DMS 273 (cell line): ENCODE data around the gene KCTD19.

Experiments used
- DNase-seq: peaks from one replicate; lab custom pipeline; 2025; ENCODE audit not compliant: unreplicated experiment; lab: John Stamatoyannopoulos, UW

Gene KCTD19

GRCh38 chr16:67244387-67245185 lies 82.0 kb downstream of the KCTD19 start:
- DNase-seq, result no peak

- no peak for DNase-seq
These were observed 83.1 kb downstream of the KCTD19 start for GRCh38 chr16:67243481-67243880.

- no peak for DNase-seq
These were observed 84.3 kb downstream of the KCTD19 start for GRCh38 chr16:67242138-67242730.

GRCh38 chr16:67241008-67241900 lies 85.3 kb downstream of the KCTD19 start:
- DNase-seq, result no peak

GRCh38 chr16:67240506-67240905 lies 86.0 kb downstream of the KCTD19 start:
- no peak for DNase-seq
